Stimulated activated CD8-positive, alpha-beta memory T cell treated with anti-CD3 and anti-CD28 coated beads, Interleukin-15, amount 100 ng/mL, for 4 hours (primary cell): ENCODE data around the gene SETD7.
A peak's percentile ranks its signal among the peaks of the same experiment; 100 is the strongest.

ENCODE experiments used
- DNase-seq, 2 donors: peaks; one replicate each; pipeline ENCODE4 v3.0.0-alpha.2; 2020; ENCODE audit warnings: low read depth in 2 of 2

Gene SETD7

DNA sequence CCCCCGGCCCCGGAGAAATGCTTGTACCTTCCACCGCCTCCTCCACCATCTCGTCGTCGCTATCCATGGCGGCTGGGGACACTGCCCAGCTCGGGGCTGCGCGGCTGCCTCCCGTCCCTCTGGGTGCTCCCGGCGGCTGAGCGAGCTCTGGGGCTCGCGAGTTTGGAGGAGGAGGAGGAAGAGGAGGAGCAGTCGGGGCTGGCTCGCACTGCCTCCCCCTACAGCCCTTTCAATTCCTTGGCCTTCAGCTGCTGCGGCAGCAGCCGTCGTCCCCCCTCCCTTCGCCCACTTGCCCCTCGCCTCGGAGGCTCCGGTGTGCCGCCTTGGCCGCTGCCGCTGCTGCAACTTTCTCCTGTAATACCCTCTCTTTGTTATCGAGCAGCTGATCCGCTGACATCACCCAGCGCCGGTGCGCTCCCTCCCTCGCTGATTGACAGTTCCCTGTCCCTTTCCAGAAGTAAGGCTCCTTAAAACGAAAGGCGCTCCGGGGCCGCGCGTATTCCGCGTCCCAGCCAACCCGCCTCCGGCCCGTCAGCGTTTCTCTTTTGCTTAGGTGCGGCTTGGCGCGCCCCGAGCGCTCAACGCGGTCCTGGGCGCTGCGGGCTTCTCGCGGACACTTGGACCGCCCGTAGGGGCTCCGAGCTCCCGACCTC lies at the start of gene SETD7:
TSS of gene SETD7 (minus strand) at position 149 of the 653 bp plus-strand sequence. CDS start at position 67, 82 bp downstream.
- DNase-seq: peak; percentile 14 to 29

DNA sequence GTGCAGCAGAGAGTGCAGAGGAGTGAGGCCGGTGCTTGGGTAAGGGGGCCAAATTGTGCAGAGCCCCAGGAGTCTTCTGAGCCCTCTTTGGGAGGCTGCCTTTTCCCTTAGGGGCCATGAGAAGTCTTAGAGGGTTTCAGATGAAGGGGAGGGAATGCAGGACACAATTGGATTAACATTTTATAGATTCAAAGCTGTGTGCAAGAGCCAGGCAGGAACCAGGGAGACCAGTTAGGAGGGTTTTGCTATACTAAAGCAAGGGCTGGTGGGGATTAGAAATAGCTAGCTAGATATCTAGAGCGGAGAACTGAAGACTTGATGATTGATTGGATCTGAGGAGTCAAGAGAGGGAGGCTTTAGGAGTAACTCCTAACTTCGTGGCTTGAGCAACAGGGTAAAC lies 49.5 kb upstream of the SETD7 start:
- no peak for DNase-seq

DNA sequence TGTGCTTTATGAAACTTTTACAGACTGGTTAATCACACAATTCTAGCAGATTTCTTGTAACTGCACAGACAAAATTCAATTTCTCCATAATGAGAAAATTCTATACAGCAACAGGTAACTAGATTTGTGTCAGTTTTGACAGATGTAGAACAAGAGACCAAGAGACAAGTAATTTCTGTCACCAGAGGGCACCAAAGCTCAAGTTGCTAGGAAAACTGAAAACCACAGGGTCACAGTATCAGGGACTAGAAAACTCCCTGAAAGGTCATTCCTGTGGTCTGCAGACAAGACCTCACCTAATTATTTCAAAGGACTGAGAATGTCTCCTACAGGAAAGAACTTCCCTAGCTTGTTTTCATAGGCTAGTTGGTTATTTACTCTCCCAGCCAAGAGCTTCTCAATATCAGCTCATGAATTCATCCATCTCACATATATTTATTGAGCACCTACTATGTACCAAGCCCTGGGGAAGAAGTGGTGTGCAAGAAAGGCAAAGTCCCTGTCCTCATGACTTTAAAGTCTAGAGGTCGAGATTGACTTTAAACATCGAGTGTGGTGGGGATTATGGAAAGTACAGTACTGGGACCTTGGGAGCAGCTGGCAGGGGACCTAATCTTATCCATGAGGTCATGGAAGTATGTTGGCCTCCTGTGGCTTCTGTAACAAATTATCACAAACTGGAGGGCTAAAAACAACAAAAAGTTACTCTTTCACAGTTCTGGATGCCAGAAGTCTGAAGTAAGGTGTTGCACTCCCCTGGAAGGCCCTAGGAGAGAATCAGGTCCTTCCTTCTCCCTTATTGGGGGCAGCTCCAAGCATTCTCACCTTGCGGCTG lies 47.8 kb upstream of the SETD7 start:
- no peak for DNase-seq

DNA sequence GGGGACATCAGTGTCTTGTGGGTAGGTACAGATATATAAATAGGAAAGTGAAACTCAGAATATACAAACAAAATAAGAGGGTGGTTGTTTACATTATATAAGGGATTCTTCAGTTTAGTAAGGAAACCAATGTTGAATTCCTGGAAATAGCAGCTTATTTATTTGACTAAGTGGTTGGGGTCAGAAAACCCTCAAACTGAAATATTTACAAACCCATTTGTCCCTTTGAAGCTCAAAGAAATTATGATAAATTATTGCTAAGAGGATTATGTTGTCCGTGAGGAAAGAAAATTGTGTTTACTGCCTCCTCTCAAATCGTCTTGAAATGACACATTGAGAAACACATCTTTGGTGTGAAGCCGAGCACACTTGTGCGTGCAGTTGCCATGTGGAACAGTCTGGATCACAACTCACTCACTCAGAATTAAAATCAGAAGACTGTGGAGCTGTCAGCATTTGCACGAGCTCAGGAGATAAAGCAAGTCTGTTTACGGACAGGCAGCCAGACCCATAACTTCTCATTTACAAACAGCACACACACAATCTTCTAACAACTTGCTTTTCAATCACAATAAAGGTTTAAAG lies 46.8 kb upstream of the SETD7 start:
- DNase-seq: no peak

DNA sequence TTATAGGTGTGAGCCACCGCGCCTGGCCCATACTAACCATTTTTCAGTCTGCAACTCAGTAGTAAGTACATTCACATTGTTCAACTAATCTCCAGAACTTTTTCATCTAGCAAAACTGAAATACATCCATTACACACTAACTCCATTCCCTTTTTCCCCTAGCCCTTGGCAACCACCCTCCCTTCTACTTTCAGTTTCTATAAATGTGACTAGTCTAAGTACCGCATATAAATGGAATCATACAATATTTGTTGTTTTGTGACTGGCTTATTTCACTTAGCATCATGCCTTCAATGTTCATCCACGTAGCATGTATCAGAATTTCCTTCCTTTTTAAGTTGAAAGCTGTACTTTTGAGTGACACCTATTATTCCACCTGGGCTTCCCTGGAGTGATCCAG lies 44.6 kb upstream of the SETD7 start:
- DNase-seq: no peak

DNA sequence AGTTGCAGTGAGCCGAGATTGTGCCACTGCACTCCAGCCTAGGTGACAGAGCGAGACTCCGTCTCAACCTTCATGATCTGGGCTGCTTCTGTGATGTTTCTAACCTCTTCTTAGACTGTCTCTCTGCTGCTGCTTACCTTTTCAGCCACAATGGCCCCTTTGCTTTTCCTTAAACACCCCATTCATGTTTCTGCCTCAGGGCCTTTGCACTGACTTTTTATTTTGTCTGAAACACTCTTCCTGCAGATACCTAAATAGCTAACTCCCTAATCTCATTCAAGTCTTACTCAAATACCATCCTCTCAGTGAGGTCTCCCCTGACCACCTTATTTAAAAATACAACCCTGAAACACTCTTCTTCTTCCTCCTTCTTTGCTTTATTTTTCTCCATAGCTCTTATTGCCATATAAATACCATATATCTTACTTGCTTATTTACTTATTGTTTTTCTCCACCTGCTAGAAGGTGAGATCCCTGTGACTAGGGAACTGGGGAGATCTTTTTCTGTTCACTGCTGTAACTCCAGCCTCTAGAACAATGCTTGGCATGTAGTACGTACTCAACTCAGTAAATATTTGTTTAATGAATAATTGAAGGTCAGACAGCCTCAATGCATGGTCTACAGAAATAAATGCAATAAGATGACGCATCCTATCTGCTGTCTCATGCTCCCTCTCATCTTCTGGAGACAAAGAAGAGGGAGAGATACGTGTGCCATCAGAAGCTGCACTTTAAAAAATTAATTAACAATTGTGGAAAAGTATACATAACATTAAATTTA lies 43.8 kb upstream of the SETD7 start:
- DNase-seq: no peak

DNA sequence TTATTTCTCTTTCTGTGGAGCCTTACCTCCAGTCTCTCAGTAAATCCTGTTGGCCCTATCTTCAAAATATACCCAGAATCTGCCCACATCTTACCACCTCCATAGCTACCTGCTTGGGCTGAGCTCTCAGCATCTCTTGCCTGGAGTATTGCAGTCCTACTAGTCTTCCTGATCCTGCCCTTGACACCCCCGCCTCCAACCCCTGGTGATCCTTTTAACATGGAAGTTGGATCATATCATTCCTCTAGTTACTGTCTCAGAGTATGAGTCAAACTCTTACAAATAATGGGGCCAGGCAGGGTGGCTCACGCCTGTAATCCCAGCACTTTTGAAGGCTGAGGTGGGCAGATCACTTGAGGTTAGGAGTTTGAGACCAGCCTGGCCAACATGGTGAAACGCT lies 43.1 kb upstream of the SETD7 start:
- DNase-seq: no peak

DNA sequence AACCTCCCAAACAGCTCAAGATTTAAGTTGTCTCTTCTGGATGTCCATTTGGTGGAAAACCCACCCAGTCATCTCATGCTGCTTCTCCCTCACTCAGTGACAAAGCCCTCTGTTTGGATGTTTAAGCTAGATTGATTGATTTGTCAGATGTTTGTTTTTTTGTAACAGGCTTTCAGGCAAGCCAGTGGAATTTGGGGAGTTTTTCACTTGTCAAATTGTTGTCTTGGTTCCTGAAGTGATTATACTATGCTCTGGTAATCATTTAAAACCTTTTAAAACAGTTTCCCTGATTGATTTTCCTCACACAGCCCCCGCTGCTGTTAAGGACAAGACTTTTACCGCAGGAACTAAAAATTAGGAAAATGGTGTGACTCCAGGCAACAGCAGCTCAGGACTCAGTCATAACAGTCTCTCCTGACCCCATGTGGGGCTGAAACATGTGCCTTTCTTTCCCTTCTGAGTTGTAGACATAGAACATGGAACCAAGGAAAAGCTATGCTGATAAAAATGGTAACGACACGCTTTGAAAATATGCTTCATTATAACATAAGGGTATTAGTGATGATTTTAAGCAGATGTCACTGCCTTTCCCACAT lies 40.8 kb upstream of the SETD7 start:
- DNase-seq: no peak

DNA sequence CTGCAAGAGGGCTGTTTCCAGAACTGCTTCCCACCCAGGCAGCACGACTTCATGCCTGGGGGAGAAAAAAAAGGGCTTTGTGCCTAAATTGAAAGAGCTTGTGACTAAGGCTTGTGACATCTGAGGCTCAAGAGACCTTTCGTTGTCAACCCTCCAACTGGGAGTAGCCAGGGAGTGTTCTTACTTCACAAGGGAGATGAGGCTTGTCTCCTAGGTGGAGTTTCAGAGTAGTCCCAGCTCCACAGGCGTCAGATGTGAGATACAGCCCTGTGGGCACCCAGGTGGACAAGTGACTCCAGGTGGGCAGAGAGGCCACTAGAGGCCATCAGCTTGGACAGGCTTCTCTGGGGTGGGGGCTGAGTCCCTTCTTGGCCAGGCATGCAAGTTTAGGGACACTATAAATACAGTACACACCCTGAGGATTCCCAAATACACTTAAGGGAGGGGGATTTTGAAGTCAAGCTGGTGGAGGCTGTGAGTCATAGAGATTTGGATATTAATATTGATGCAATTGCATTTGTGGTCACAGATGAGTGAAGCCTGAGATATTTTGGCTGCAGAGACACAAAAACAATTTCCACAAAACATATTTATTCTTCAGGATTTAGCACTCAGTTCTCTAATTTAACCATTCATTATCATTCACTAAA lies 40.1 kb upstream of the SETD7 start:
- DNase-seq: no peak

DNA sequence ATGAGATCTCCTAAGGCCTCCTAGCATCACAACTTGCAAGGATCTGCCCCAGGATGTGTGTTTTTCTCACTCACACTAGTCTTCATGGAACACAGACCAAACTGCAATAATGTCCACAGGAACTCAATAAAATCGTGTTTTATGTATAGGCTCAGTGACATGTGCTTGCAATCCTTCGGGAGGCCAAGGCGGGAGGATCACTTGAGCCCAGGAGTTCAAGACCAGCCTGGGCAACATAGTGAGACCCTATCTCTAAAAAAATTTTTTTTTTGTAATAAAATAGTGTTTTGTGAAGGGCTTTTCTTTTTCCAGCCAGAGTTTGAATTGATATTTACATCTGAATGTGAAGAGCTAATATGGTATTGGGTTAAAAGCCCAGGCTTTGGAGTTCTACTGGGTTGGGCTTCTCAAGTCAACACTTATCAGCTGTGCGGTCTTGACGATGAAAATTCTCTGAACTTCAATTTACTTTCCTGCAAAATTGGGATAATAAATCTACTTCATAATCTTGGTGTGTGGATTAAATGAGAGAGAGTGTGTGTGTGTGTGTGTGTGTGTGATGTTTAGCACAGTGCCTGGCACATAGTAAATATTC lies 38.7 kb upstream of the SETD7 start:
- no peak for DNase-seq

DNA sequence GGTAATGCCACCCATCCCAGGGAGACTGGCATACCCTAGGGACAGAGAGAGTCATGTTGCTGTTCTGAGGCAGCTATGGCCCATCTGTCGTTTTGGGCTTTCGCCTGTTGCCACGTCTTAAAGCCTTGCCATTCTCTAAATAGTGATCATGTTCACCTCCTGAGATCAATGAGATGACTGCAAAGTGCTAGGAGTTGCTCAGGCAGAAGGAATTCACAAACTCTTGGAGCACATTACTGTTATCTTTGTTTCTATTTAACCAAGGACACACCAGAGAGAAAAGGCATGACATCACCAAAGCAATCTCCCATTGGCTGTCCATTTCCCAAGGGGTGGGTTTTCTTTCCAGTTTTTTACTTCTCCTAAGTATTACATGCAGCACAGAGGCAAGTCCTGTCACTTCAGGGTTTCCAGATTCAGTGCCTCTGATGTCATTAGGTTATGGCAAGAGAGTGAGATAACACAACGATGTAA lies 37.1 kb upstream of the SETD7 start:
- no peak for DNase-seq

DNA sequence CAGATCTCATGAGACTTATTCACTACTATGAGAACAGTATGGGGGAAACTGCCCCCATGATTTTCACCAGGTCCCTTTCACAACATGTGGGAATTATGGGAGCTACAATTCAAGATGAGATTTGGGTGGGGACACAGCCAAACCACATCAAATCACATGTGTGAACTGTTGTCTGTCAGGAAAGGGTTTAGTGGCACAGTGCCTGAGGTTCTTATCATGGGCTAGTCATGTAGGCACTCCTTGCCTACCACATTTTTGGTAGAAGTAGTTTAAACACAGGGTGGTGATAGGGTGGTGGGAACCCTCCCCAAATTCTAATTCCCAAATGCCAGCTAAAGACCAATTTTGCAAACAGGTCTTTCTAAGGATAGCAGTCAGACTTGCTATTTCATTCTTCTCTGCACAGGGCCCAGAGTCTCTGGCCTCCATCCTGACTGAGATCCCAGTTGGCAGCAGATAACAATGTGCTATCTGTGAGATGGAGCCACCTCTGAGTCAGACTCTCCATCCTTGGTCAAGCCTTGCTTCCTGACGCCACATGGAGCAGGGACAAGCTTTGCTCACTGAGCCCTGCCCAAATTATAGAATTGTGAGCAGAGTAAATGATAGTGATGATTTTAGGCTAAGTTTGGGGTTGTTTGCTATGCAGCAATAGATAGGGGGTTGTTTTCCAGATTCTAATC lies 33.5 kb upstream of the SETD7 start:
- DNase-seq: no peak

DNA sequence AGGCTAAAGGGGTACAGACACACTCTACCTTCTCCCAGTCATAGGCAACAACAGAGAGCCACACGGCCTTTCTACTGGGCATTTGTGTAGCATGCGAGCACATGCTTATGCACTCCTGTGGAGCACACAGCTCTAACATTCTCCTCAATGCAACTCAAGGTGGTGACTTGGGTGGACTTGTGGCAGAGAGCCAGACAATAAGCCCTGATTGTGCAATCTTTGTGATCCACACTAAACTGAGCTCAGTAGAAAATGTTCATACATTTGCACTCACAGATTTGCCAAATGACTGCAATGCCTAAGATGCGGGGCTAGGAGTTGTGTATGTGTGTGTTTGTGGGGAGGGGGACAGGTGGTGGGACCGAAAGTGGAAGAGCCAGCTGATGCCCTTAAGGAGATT lies 31.4 kb upstream of the SETD7 start:
- no peak for DNase-seq

DNA sequence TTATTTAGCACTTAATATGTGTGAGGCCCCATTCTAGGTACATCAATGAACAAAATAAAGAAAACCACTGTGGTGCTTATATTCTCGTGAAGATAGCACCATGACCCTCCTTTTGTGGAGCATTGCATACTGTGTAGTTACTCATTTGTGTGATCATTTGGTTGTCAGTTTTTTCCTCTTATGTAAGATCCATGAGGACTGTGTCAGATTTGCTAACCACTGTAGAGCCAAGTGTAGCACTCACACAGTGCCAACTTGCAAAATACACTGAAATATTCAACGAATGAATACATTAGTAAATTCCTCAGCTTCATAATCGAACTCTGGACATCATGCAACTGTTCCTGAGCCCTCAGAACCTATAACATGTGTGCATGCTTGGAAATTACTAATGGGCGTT lies 29.5 kb upstream of the SETD7 start:
- DNase-seq: no peak

DNA sequence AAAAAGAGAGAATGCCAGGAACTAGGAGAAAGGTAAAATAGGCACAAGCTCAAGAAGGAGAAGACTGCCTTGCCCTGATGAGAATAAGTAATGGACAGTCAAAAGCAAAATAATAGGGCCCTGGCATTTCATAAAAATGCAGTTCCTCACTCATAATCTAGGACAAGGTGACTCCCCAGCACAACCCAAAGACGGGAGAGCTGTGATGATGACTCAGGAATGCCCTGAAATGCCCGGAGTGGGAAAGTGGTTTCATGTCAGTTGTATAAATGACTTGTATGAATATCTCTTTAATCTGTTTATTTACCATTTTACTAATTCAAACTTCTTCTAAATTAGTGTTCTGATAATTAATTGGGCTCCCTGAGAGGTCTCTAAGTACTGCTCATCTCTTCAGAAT lies 28.8 kb upstream of the SETD7 start:
- no peak for DNase-seq

DNA sequence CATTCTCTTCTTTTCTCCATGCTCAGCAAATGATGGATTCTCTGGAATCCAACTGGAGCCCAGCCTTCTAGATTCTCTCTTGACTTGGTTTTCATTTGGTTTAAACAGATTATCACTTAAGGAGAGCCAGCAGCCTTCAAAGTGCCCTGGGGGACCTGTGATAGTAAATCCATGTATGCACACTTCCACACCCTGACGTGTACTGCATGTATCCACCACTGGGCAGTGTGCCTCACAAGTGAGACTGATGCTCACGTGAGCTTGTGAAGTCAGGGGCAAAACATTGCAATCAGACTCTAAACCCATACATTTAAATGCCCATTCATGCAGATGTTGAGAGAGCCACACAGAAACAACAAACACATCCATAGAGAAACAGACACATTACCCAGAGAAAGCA lies 28.0 kb upstream of the SETD7 start:
- no peak for DNase-seq

DNA sequence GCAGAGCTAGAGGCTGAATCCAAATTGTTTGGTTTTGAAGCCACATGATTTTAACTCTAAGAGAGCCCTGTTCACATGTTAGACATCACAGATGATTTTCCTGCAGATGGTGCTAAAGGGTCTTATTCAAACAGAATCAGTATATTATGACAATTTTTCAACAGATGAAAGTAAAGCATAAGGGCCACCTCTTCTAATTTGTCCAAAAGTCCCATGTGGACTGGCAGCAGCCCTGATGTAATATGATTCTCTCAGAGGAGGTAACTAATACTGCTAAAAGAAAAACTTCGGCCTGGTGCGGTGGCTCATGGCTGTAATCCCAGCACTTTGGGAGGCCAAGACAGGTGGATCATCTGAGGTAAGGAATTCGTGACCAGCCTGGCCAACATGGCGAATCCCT lies 26.0 kb upstream of the SETD7 start:
- no peak for DNase-seq

DNA sequence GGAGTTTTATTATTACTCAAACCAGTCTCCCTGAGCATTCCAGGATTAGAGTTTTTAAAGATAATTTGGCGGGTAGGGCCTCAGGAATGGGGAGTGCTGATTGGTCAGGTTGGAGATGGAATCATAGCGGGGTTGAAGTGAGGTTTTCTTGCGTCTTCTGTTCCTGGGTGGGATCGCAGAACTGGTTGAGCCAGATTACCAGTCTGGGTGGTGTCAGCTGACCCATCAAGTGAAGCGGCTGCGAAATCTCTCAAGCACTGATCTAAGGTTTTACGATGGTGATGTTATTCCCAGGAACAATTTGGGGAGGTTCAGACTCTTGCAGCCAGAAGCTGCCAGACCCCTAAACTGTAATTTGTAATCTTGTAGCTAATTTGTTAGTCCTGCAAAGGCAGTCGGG lies 25.1 kb upstream of the SETD7 start:
- no peak for DNase-seq

DNA sequence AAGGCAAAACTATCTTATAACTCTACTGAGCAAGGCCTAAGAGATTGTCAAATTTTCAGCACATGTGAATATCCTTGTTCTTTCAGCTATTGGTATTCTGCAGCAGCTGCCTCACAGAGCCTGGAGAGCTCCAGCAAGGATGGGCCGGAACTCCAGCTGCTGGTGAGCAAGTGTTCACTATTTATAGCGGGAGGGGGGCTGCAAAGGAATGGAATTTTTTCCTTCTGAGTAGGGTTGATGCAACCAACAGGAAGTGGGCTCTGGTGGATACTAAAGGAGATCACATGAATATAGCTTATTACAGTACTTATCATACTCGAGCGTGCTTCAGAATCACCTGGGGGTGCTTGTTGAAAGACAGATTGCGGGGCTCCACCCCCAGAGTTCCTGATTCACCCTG lies 20.2 kb upstream of the SETD7 start:
- no peak for DNase-seq

DNA sequence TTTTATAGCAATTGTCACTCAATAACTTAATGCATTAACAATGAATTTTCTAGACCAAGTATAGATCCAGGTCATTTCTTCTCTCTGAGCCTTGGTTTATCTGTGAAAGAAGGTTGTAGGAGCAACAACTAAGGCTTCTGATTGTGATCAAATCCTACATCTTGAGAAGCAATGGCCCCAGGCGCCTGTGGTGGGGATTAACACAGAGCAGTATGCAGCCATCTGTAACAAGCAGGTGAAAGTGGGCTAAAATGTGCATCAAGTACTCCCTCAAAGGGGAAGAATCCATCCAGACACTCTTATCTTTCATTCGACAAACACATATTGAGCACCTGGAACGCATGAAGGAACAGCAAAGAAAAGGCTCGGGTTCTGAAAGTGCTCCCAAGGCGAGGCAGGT lies 19.1 kb upstream of the SETD7 start:
- no peak for DNase-seq
